HCT116 (cell line): ENCODE measurements around the gene MYADML2.

Source experiments
- EZH2 ChIP-seq: fragments of 200-600 bp; sonication (generic); IDR thresholded peaks from 2 replicates; pipeline ENCODE4 v1.6.1; 2017; ENCODE audit warnings: antibody characterized with exemption, mixed run types
- JUND ChIP-seq: IDR thresholded peaks from 2 replicates; pipeline ENCODE4 v1.6.1; 2012
- POLR2A ChIP-seq: IDR thresholded peaks from 2 replicates; pipeline ENCODE4 v1.7.0; 2011; ENCODE audit warnings: borderline replicate concordance; ENCODE audit not compliant: insufficient read depth, insufficient read length; ENCODE audit errors: extremely low read depth
- SRF ChIP-seq: IDR thresholded peaks from 2 replicates; pipeline ENCODE4 v1.6.1; 2012; ENCODE audit warnings: low read depth
- TCF7L2 ChIP-seq: IDR thresholded peaks from 2 replicates; pipeline ENCODE4 v1.7.0; 2011; ENCODE audit warnings: borderline replicate concordance, inconsistent platforms; ENCODE audit not compliant: insufficient read depth, insufficient read length; ENCODE audit errors: extremely low read depth
- TF ChIP-seq, protein P1 (sequence below), 3 experiments: fragments of 200-600 bp in 1 of 3; sonication (generic) in 1 of 3; IDR thresholded peaks in 2 of 3; conservative IDR thresholded peaks in 1 of 3; 2 replicates each; pipeline ENCODE4 v1.5.1; 2012 to 2017; ENCODE audit warnings: low read depth in 2 of 3, low read length in 2 of 3, antibody characterized with exemption in 1 of 3, borderline replicate concordance in 1 of 3, control low read depth in 1 of 3, mild to moderate bottlenecking in 1 of 3, mixed read lengths in 1 of 3, mixed run types in 1 of 3, moderate library complexity in 1 of 3; ENCODE audit not compliant: insufficient read depth in 1 of 3
- TF ChIP-seq, protein P2 (sequence below): IDR thresholded peaks from 2 replicates; pipeline ENCODE4 v1.6.1; 2011; ENCODE audit warnings: mild to moderate bottlenecking, low read length, moderate library complexity; ENCODE audit not compliant: insufficient replicate concordance; ENCODE audit errors: extremely low read depth
- TF ChIP-seq, protein P3 (sequence below): IDR thresholded peaks from 2 replicates; pipeline ENCODE4 v1.6.1; 2012; ENCODE audit warnings: low read depth

DNA sequence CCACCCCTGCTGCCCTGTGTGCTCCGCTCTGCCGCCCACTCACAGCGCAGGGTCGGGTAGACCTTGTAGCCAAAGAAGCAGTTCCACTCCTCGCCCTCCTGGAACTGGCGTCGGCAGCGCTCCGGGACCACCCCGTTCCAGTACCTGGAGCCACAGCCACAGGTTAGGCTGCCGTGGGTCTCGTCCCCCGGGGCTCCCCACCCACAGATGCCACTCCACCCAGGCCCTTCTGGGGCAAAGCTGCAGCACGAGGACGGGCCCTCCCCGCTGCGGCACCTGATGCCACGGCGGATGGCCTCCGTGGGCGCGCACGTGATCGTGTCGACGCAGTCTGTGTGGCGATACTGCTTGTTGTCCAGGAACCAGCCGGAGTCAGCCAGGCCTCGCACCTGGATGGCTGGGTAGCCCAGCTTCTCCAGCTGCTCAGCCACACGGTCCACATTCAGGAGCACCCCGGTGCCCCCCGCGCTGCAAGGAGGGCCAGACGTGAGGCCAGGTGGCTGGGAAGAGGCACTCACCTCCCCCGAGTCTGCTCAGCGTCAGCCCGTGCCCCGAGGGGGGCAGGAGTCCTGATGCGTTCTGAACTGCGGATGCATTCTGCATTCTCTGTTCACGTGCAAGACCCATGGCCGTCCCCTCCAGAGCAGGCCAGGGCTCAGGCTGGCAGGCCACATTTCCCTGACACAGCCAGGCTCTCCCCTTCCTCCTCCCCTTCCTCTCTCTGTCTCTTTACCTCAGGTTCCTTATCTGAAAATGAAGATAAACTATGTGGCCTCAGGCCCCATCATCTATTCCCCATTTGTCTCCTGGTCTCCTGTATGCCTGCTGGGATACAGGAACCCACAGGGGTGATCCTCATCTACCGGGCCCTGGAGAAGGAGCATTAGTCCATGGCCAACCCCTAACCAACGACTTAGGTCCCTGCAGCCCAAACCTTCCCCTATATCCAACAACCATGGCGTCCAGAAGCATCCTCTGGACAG is 9.9 kb upstream of the MYADML2 start:
- TF ChIP-seq SRF, result no peak
- no peak for TF ChIP-seq EZH2
- no peak for TF ChIP-seq POLR2A
- no peak for TF ChIP-seq TCF7L2
- TF ChIP-seq, protein P1, sequence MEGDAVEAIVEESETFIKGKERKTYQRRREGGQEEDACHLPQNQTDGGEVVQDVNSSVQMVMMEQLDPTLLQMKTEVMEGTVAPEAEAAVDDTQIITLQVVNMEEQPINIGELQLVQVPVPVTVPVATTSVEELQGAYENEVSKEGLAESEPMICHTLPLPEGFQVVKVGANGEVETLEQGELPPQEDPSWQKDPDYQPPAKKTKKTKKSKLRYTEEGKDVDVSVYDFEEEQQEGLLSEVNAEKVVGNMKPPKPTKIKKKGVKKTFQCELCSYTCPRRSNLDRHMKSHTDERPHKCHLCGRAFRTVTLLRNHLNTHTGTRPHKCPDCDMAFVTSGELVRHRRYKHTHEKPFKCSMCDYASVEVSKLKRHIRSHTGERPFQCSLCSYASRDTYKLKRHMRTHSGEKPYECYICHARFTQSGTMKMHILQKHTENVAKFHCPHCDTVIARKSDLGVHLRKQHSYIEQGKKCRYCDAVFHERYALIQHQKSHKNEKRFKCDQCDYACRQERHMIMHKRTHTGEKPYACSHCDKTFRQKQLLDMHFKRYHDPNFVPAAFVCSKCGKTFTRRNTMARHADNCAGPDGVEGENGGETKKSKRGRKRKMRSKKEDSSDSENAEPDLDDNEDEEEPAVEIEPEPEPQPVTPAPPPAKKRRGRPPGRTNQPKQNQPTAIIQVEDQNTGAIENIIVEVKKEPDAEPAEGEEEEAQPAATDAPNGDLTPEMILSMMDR (IDR thresholded peaks at IDR 0.05 in 2 of 3, conservative IDR thresholded peaks at IDR 0.05 in 1 of 3; ENCODE audit: borderline replicate concordance in 1 of 3, insufficient read depth in 1 of 3, low read depth in 2 of 3, low read length in 2 of 3), result no peak
- TF ChIP-seq JUND, result no peak
- TF ChIP-seq, protein P2, sequence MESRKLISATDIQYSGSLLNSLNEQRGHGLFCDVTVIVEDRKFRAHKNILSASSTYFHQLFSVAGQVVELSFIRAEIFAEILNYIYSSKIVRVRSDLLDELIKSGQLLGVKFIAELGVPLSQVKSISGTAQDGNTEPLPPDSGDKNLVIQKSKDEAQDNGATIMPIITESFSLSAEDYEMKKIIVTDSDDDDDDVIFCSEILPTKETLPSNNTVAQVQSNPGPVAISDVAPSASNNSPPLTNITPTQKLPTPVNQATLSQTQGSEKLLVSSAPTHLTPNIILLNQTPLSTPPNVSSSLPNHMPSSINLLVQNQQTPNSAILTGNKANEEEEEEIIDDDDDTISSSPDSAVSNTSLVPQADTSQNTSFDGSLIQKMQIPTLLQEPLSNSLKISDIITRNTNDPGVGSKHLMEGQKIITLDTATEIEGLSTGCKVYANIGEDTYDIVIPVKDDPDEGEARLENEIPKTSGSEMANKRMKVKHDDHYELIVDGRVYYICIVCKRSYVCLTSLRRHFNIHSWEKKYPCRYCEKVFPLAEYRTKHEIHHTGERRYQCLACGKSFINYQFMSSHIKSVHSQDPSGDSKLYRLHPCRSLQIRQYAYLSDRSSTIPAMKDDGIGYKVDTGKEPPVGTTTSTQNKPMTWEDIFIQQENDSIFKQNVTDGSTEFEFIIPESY, result no peak
- TF ChIP-seq, protein P3, sequence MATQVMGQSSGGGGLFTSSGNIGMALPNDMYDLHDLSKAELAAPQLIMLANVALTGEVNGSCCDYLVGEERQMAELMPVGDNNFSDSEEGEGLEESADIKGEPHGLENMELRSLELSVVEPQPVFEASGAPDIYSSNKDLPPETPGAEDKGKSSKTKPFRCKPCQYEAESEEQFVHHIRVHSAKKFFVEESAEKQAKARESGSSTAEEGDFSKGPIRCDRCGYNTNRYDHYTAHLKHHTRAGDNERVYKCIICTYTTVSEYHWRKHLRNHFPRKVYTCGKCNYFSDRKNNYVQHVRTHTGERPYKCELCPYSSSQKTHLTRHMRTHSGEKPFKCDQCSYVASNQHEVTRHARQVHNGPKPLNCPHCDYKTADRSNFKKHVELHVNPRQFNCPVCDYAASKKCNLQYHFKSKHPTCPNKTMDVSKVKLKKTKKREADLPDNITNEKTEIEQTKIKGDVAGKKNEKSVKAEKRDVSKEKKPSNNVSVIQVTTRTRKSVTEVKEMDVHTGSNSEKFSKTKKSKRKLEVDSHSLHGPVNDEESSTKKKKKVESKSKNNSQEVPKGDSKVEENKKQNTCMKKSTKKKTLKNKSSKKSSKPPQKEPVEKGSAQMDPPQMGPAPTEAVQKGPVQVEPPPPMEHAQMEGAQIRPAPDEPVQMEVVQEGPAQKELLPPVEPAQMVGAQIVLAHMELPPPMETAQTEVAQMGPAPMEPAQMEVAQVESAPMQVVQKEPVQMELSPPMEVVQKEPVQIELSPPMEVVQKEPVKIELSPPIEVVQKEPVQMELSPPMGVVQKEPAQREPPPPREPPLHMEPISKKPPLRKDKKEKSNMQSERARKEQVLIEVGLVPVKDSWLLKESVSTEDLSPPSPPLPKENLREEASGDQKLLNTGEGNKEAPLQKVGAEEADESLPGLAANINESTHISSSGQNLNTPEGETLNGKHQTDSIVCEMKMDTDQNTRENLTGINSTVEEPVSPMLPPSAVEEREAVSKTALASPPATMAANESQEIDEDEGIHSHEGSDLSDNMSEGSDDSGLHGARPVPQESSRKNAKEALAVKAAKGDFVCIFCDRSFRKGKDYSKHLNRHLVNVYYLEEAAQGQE, result no peak
